Hepatocyte (in vitro differentiated cells): ENCODE data around the gene ANKRD12.

Source experiments
- CTCF ChIP-seq: fragments of 200-600 bp; sonication (generic); IDR thresholded peaks from 2 replicates; pipeline ENCODE4 v1.5.1; 2016; ENCODE audit warnings: antibody characterized with exemption, mild to moderate bottlenecking; ENCODE audit not compliant: poor library complexity
- EZH2 ChIP-seq: fragments of 200-600 bp; sonication (generic); IDR thresholded peaks from 2 replicates; pipeline ENCODE4 v1.6.1; 2016; ENCODE audit warnings: antibody characterized with exemption, mild to moderate bottlenecking, borderline replicate concordance
- EZH2phosphoT487 ChIP-seq: fragments of 200-600 bp; sonication (generic); IDR thresholded peaks from one replicate; pipeline ENCODE4 v1.6.1; 2018; ENCODE audit warnings: antibody characterized with exemption, mild to moderate bottlenecking, low read depth, moderate library complexity; ENCODE audit not compliant: unreplicated experiment, severe bottlenecking

DNA sequence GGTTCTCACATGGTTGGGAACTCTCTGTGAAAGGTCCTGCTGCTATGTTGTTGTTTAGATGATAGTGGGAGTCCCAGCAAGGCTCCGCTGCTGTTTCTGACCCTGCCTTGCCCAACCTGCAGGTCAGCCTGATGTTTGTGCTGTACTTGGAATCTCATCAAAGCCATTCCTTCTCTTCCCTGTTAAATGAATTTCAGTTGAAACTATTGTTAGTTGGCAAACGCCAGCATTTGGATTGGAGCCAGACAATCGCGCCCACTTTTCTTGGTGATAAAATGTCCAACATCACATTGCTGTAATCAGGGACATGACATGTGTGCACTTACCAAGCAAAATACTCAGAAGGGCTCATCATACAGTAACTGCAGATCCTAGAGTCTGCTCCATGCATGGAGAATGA is 185.2 kb downstream of the ANKRD12 start:
- TF ChIP-seq CTCF = no peak
- TF ChIP-seq EZH2 = no peak
- no peak for TF ChIP-seq EZH2phosphoT487
